Hippocampal formation (tissue), 2 donors: Measurements from ENCODE around the gene CEACAM21.

Source experiments
- DNase-seq, 2 donors: peaks; one replicate each; lab custom pipeline; 2025; lab: John Stamatoyannopoulos, UW

Gene CEACAM21

DNA sequence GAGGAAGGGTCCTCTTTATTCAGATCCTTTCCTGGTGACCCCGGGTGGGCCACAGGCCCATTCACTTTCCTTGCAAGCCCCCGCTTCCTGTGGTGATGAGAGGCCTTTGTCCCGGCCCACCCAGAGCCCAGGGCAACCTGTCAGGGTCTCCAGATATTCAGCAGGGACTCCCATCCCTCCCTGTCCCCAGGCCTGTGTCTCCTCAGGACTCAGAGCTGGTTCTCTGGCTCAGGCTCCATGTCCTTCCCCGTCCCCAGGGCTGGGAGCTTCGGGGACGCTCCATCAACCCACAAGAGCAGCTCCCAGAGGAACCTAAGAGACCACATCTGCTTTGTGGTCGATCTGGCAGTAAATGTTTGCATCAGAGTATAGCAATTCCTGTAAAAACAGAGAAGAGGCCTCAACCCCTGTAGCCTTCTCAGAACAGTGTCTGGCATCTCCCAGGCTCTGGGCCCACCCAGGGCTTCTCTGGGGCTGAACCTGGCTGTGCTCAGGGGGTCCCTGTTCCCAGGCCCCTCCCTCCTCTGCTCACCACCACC, 43.1 kb downstream of the CEACAM21 start:
- no peak for DNase-seq

GRCh38 chr19:41620171-41620570, 44.2 kb downstream of the CEACAM21 start:
- DNase-seq, result no peak

DNA sequence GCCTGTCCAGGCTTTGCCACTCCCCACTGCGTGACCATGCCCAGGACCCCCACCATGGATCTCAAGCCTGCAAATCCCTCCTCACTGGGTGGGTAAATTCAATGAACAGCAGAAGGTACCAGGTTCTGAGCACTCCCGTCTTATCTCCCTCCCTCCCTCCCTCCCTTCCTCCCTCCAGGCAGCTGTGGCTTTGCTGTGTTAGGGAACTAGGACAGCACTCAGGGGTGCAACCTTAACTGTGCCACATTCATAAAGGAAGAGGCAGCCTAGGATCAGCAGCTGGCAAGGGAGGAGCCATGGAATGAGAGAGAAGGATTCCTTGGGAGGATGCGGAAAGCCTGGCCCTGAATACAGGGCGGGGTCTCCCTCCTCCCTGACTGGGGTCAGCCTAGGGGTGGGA, 45.3 kb downstream of the CEACAM21 start:
- no peak for DNase-seq

- no peak for DNase-seq
Observed at GRCh38 chr19:41621654-41622053, 45.7 kb downstream of the CEACAM21 start.

DNA sequence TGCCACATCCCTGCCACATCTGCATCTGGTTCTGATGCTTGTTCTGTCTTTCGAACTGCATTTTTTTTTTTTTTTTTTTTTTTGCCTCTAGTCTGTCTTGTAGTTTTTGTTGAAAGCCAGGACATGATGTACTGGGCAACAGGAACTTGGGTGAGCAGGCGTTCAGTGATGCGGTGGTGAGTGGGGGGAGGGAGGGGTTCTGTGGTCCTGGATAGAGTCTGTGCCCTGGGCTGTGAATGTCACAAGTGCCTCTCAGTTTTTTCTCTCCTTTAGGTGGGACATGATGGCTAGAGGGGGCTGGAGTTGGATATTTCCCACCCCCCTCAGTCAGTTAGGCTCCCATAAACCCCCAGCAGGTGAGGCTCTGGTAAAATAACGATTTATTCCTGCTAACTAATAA, 47.4 kb downstream of the CEACAM21 start:
- no peak for DNase-seq

DNA sequence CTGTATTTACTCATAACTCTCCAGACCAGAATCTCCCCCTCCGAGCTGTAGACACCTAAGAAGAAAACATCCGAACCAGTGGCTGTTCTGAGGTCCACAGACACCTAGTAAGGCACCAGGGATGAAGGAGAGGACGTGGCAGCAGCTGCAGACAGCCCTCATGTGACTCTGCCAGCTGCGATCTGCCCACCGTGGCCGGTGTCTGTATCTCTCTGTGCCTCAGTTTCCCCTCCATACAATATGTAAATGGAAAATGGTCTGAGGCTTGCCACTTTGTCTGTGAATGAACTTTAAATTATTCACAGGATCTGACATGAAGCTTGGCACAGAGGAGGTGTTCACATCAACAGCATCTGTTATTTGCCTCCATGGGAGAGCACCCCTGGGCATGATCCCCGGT, 48.5 kb downstream of the CEACAM21 start:
- DNase-seq, result no peak

GRCh38 chr19:41624937-41625336, 49.0 kb downstream of the CEACAM21 start:
- no peak for DNase-seq

DNA sequence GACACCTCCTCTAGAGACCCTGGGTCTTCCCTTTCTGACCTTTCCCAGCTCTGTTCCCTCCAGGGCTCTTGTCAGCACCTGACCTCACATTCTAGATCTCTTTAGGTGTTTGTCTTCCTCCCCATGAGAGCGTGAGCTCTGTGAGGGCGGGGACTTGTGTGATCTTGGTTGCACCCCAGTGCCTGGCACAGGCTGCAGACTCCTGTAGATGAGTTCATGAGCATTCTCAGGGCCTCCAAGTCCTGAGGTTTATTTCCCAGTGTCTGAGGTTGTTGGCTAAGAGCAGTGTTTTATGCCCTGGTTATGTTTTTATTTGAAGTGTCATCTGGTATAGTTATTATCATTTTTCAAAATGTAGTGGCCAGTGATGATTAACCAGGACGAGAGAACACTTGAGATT, 50.3 kb downstream of the CEACAM21 start:
- DNase-seq, result no peak

DNA sequence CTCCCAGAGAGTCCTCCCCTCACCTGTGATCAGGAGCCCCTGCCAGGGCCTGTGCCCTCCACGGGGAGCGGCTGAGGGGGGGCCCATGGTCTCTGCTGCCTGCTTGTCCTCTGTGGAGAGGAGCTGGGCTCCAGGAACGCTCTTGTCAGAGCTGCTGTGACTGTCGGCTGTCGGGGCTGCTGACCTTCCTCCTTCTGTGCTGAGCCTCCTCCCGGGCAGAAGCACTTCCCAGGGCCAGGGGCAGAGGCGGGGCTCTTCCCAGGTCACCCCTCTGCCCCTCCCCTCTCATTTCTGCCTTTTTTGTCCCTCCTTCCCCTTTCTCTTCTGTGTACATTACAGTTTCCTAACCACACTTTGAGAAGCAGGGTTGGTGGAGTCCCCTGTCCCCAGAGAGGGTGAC, 50.9 kb downstream of the CEACAM21 start, which contains the start of gene CEACAM4:
TSS of gene CEACAM4 (minus strand) at position 198 of the 400 bp plus-strand sequence. CDS start at position 87, 111 bp downstream.
- no peak for DNase-seq

DNA sequence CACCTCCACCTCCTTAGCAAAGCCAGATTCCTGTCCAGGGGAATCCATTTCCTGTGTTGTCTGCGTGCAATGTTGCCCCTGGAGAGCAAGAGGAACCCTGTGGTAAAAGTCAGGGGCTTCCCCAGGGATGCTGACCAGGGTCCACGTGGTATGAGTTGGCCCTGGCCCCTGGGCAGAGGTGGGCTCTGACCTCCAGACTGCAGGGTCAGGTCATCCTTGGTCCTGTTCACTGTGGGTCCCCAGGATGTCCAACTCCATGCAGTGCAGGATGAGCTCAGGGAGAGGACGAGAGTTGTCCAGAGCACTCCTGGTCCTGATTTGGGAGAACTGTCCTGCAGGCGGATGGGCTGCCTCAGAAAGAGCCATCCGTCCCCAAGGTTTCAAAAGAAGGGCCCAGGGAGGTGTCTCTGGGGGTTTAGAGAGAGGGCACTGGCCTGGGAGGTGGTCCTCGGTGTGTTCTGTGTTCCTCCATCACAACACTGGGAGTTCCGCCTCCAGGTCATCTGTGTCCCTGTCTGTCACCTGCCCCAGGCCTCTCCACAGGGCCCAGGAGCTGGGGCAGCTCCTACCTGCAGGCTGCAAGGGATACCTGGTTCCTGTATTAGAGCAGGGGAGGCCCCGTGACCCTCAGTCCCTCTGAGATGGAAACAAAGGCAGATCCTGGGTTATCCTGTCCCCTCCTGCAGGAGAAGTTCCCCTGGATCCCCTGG, 52.2 kb downstream of the CEACAM21 start:
- no peak for DNase-seq
